Smooth muscle cell (in vitro differentiated cells): ENCODE data around the gene BRINP1. TPM values are rescaled to one million over a fixed set of nuclear protein-coding genes. Genes with fewer than 3 reads are reported as not detected.

Source experiments
- DNase-seq: peaks from one replicate; lab custom pipeline; 2025; ENCODE audit not compliant: unreplicated experiment; lab: John Stamatoyannopoulos, UW
- H2AFZ ChIP-seq: fragments of 200-600 bp; sonication (generic); 2 replicates; pipeline ENCODE4 v1.6.0; 2016; ENCODE audit warnings: antibody characterized with exemption, low read depth, mild to moderate bottlenecking
- H3F3A ChIP-seq: fragments of 200-600 bp; sonication (generic); 2 replicates; pipeline ENCODE4 v1.6.0; 2017; ENCODE audit warnings: antibody characterized with exemption, low read depth
- H3K27ac ChIP-seq: fragments of 200-600 bp; sonication (generic); 2 replicates; pipeline ENCODE4 v1.5.1; 2016; ENCODE audit warnings: low read depth, mild to moderate bottlenecking
- H3K27me3 ChIP-seq: fragments of 200-600 bp; sonication (generic); 2 replicates; pipeline ENCODE4 v1.6.1; 2016; ENCODE audit warnings: low read depth, mild to moderate bottlenecking
- H3K36me3 ChIP-seq: fragments of 200-600 bp; sonication (generic); 2 replicates; pipeline ENCODE4 v1.5.1; 2016; ENCODE audit warnings: low read depth
- H3K4me1 ChIP-seq: fragments of 200-600 bp; sonication (generic); 2 replicates; pipeline ENCODE4 v1.5.1; 2016; ENCODE audit warnings: low read depth
- H3K4me2 ChIP-seq: fragments of 200-600 bp; sonication (generic); 2 replicates; pipeline ENCODE4 v1.6.0; 2016; ENCODE audit warnings: mild to moderate bottlenecking
- H3K4me3 ChIP-seq: fragments of 200-600 bp; sonication (generic); 2 replicates; pipeline ENCODE4 v1.5.1; 2016; ENCODE audit warnings: mild to moderate bottlenecking
- H3K79me2 ChIP-seq: fragments of 200-600 bp; sonication (generic); 2 replicates; pipeline ENCODE4 v1.6.0; 2016; ENCODE audit warnings: low read depth, mild to moderate bottlenecking
- H3K9ac ChIP-seq: fragments of 200-600 bp; sonication (generic); 2 replicates; pipeline ENCODE4 v1.6.0; 2016; ENCODE audit warnings: low read depth
- H3K9me3 ChIP-seq: fragments of 200-600 bp; sonication (generic); replicated peaks from 2 replicates; pipeline ENCODE4 v1.5.1; 2016; ENCODE audit warnings: low read depth
- H4K20me1 ChIP-seq: fragments of 200-600 bp; sonication (generic); 2 replicates; pipeline ENCODE4 v1.6.0; 2016; ENCODE audit warnings: low read depth
- CTCF ChIP-seq: fragments of 200-600 bp; sonication (generic); IDR thresholded peaks from 2 replicates; pipeline ENCODE4 v1.5.1; 2017; ENCODE audit warnings: borderline replicate concordance, mild to moderate bottlenecking, antibody characterized with exemption; ENCODE audit not compliant: insufficient read depth, poor library complexity, severe bottlenecking
- WGBS: methylation state at CpG from one replicate; pipeline ENCODE4 v1.1.7; 2016; ENCODE audit warnings: low lambda C conversion rate; 5-methylcytosine and 5-hydroxymethylcytosine counted together
- polyA plus RNA-seq: library from polyadenylated mRNA; unstranded; fragments of >200 nt; fragmentation: Nextera tagmentation; extraction: Ambion mirVana; gene quantifications from 2 replicates; pipeline ENCODE4 v1.2.1, GENCODE V29; 2016
- total RNA-seq: library from RNA; depleted of rRNA; stranded (reverse); fragments of >200 nt; gene quantifications from 2 replicates; pipeline ENCODE4 v1.2.3, GENCODE V29; 2014

Gene BRINP1
- total and polyA plus RNA-seq, 2 experiments from 2014 or later: 0.19 to 0.45 TPM

GRCh38 chr9:119167267-119167666 lies 202.0 kb downstream of the BRINP1 start:
- DNase-seq: no peak
- TF ChIP-seq CTCF: no peak

GRCh38 chr9:119166096-119166495 lies 203.1 kb downstream of the BRINP1 start:
- DNase-seq: no peak
- H3K9ac ChIP-seq: no peak overlapping the region
- no peak overlapping the region for H3K27ac ChIP-seq
- no peak overlapping the region for H3K4me3 ChIP-seq
- H3K9me3 ChIP-seq: no peaks in the 10 kb centered on the region
- H3K27me3 ChIP-seq: no peaks in the 10 kb centered on the region
- no peak for TF ChIP-seq CTCF
- no peak overlapping the region for H3K4me2 ChIP-seq
- H3F3A ChIP-seq: no peaks in the 10 kb centered on the region
- no peaks in the 10 kb centered on the region for H3K36me3 ChIP-seq
- no peaks in the 10 kb centered on the region for H4K20me1 ChIP-seq
- peaks cover 12% of the 10 kb centered on the region for H3K4me1 ChIP-seq
- H2AFZ ChIP-seq: no peak overlapping the region
- H3K79me2 ChIP-seq: no peaks in the 10 kb centered on the region

More at GRCh38 chr9:119167267-119167666, 202.0 kb downstream of the BRINP1 start:
- Histone ChIP-seq H3K27ac (no peak overlapping the region), H3F3A (no peaks in the 10 kb centered on the region), H4K20me1 (no peaks in the 10 kb centered on the region), H3K9ac (no peak overlapping the region), H3K79me2 (no peaks in the 10 kb centered on the region), H3K4me3 (no peak overlapping the region), H2AFZ (no peak overlapping the region), H3K4me2 (no peak overlapping the region), H3K4me1 (peaks cover 12% of the 10 kb centered on the region), H3K36me3 (no peaks in the 10 kb centered on the region), H3K27me3 (no peaks in the 10 kb centered on the region), H3K9me3 (no peaks in the 10 kb centered on the region)
- WGBS: 97% methylated on average over 21 of the region's 21 CpGs

- Histone ChIP-seq H3F3A (no peaks in the 10 kb centered on the region), H3K4me2 (no peak overlapping the region), H2AFZ (no peak overlapping the region), H3K36me3 (no peaks in the 10 kb centered on the region), H3K79me2 (no peaks in the 10 kb centered on the region), H3K4me1 (peaks cover 12% of the 10 kb centered on the region), H3K27ac (no peak overlapping the region), H3K9me3 (no peaks in the 10 kb centered on the region), H3K27me3 (no peaks in the 10 kb centered on the region), H4K20me1 (no peaks in the 10 kb centered on the region), H3K4me3 (no peak overlapping the region), H3K9ac (no peak overlapping the region)
- no peak for TF ChIP-seq CTCF
- DNase-seq: no peak
- 89% methylated on average over 1 of the region's 1 CpG for WGBS
Measured at GRCh38 chr9:119165131-119165530, 204.1 kb downstream of the BRINP1 start.

- TF ChIP-seq CTCF: no peak
- Histone ChIP-seq H3K4me2 (no peak overlapping the region), H3F3A (no peaks in the 10 kb centered on the region)
Measured at GRCh38 chr9:119164716-119165115, 204.5 kb downstream of the BRINP1 start.

More at GRCh38 chr9:119164716-119165115, 204.5 kb downstream of the BRINP1 start:
- Histone ChIP-seq H3K9me3 (no peaks in the 10 kb centered on the region), H4K20me1 (no peaks in the 10 kb centered on the region), H3K27ac (no peak overlapping the region), H3K4me3 (no peak overlapping the region), H3K9ac (no peak overlapping the region), H2AFZ (no peak overlapping the region), H3K79me2 (no peaks in the 10 kb centered on the region), H3K27me3 (no peaks in the 10 kb centered on the region), H3K4me1 (peaks cover 12% of the 10 kb centered on the region), H3K36me3 (no peaks in the 10 kb centered on the region)
- DNase-seq: no peak
